ENCODE data around the gene ZSCAN5C.

DNA sequence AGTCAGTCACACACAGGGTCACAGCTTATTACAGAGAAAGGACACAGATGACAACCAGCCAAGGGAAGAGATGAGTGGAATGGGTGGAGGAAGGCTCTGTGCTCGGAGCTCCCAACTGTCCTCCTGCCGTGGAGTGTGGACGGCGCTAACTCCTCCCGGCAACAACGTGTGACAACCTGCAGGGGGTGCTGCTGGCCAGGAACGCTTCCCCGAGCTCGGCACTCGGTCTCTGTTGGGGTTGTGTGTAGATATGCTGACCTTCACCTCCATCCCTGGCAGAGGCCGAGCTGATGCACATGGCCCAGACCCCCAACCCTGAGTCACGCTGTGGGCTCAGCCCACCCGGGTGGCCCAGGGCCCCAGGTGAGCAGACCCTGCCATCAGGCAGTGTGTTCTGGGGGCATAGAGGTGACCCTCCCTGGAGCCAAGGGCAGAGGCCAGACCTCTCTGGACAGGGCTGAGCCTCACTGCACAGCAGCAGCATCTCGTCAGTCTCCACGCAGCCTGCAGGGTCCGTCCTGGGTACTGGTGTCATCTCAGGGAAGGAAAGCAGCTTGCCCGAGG lies 46.9 kb upstream of the ZSCAN5C start:
- TF ChIP-seq, protein P1, sequence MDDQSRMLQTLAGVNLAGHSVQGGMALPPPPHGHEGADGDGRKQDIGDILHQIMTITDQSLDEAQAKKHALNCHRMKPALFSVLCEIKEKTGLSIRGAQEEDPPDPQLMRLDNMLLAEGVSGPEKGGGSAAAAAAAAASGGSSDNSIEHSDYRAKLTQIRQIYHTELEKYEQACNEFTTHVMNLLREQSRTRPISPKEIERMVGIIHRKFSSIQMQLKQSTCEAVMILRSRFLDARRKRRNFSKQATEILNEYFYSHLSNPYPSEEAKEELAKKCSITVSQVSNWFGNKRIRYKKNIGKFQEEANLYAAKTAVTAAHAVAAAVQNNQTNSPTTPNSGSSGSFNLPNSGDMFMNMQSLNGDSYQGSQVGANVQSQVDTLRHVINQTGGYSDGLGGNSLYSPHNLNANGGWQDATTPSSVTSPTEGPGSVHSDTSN (CRISPR knock-in tag; IDR thresholded peaks at IDR 0.05) = no peak
- no peak for TF ChIP-seq ZNF140 (tag by site-specific recombination; IDR thresholded peaks at IDR 0.05)
- TF ChIP-seq, protein P2, sequence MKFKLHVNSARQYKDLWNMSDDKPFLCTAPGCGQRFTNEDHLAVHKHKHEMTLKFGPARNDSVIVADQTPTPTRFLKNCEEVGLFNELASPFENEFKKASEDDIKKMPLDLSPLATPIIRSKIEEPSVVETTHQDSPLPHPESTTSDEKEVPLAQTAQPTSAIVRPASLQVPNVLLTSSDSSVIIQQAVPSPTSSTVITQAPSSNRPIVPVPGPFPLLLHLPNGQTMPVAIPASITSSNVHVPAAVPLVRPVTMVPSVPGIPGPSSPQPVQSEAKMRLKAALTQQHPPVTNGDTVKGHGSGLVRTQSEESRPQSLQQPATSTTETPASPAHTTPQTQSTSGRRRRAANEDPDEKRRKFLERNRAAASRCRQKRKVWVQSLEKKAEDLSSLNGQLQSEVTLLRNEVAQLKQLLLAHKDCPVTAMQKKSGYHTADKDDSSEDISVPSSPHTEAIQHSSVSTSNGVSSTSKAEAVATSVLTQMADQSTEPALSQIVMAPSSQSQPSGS (tag by site-specific recombination; IDR thresholded peaks at IDR 0.05; ENCODE audit: low read depth) = no peak
